ENCODE results near the gene MCTP2.

- no peak for TF ChIP-seq POLR2A (IDR thresholded peaks at IDR 0.05)
- TF ChIP-seq CTCF (IDR thresholded peaks at IDR 0.05): no peak
- no peak for TF ChIP-seq EP300 (IDR thresholded peaks at IDR 0.05)
- TF ChIP-seq POLR2AphosphoS5 (IDR thresholded peaks at IDR 0.05): no peak
Observed at GRCh38 chr15:94265009-94265408, 33.6 kb downstream of the MCTP2 start.
